Muscle layer of duodenum (tissue), 2 donors: ENCODE results near the gene TALDO1.

ENCODE experiments used
- H3K27ac ChIP-seq: one replicate; pipeline ENCODE4 v1.7.0; 2013; ENCODE audit warnings: mild to moderate bottlenecking, low read length
- H3K27me3 ChIP-seq: one replicate; pipeline ENCODE4 v1.7.0; 2013; ENCODE audit warnings: low read depth, mild to moderate bottlenecking, control low read depth, low read length
- H3K36me3 ChIP-seq, 2 donors: one replicate each; pipeline ENCODE4 v1.7.0; 2013; ENCODE audit warnings: low read length in 2 of 2, control low read depth in 1 of 2, mild to moderate bottlenecking in 1 of 2; ENCODE audit not compliant: insufficient read depth in 2 of 2, control insufficient read depth in 1 of 2
- H3K4me1 ChIP-seq, 2 donors: one replicate each; pipeline ENCODE4 v1.7.0; 2013; ENCODE audit warnings: low read length in 2 of 2, mild to moderate bottlenecking in 2 of 2, control low read depth in 1 of 2, moderate library complexity in 1 of 2; ENCODE audit not compliant: insufficient read depth in 2 of 2, control insufficient read depth in 1 of 2
- H3K4me3 ChIP-seq, 2 donors: one replicate each; pipeline ENCODE4 v1.7.0; 2013; ENCODE audit warnings: low read length in 2 of 2, low read depth in 1 of 2, mild to moderate bottlenecking in 1 of 2
- H3K9me3 ChIP-seq, 2 donors: one replicate each; pipeline ENCODE4 v1.7.0; 2013; ENCODE audit warnings: low read length in 2 of 2, control low read depth in 1 of 2, mild to moderate bottlenecking in 1 of 2; ENCODE audit not compliant: control insufficient read depth in 1 of 2
- donor health status: healthy.

The TALDO1 gene

GRCh38 chr11:764322-765024, 17.2 kb downstream of the TALDO1 start:
- peaks cover 0 to 5% of the 10 kb centered on the region in 2 donors for H3K4me1 ChIP-seq
- H3K4me3 ChIP-seq: no peak overlapping the region
- no peaks in the 10 kb centered on the region for H3K27me3 ChIP-seq
- no peaks in the 10 kb centered on the region for H3K9me3 ChIP-seq
- H3K27ac ChIP-seq: no peak overlapping the region
- H3K36me3 ChIP-seq: peaks cover 34 to 65% of the 10 kb centered on the region in 2 donors

- H3K27me3 ChIP-seq: no peaks in the 10 kb centered on the region
- H3K27ac ChIP-seq: no peak overlapping the region
- H3K4me1 ChIP-seq: peaks cover 0 to 5% of the 10 kb centered on the region in 2 donors
- no peak overlapping the region for H3K4me3 ChIP-seq
- H3K9me3 ChIP-seq: no peaks in the 10 kb centered on the region
- H3K36me3 ChIP-seq: peaks cover 37 to 63% of the 10 kb centered on the region in 2 donors
Measured at GRCh38 chr11:765025-765801, 17.9 kb downstream of the TALDO1 start.

GRCh38 chr11:765802-766091, 18.5 kb downstream of the TALDO1 start:
- H3K36me3 ChIP-seq: peaks cover 40 to 63% of the 10 kb centered on the region in 2 donors
- no peaks in the 10 kb centered on the region for H3K27me3 ChIP-seq
- H3K27ac ChIP-seq: no peak overlapping the region
- H3K4me1 ChIP-seq: peaks cover 0 to 5% of the 10 kb centered on the region in 2 donors
- H3K4me3 ChIP-seq: no peak overlapping the region
- H3K9me3 ChIP-seq: no peaks in the 10 kb centered on the region

GRCh38 chr11:766106-766935, 19.1 kb downstream of the TALDO1 start:
- H3K9me3 ChIP-seq: no peaks in the 10 kb centered on the region
- no peak overlapping the region for H3K4me3 ChIP-seq
- no peak overlapping the region for H3K27ac ChIP-seq
- peaks cover 41 to 68% of the 10 kb centered on the region in 2 donors for H3K36me3 ChIP-seq
- H3K27me3 ChIP-seq: no peaks in the 10 kb centered on the region
- peaks cover 0 to 5% of the 10 kb centered on the region in 2 donors for H3K4me1 ChIP-seq

GRCh38 chr11:766936-767210, 19.6 kb downstream of the TALDO1 start:
- Histone ChIP-seq H3K27me3 (no peaks in the 10 kb centered on the region), H3K27ac (no peak overlapping the region), H3K36me3 (peaks cover 37 to 73% of the 10 kb centered on the region in 2 donors), H3K4me3 (no peak overlapping the region), H3K4me1 (peaks cover 0 to 5% of the 10 kb centered on the region in 2 donors), H3K9me3 (no peaks in the 10 kb centered on the region)

GRCh38 chr11:767238-767637, 20.0 kb downstream of the TALDO1 start:
- peaks cover 37 to 73% of the 10 kb centered on the region in 2 donors for H3K36me3 ChIP-seq
- peaks cover 0 to 4% of the 10 kb centered on the region in 2 donors for H3K4me1 ChIP-seq
- no peak overlapping the region for H3K27ac ChIP-seq
- H3K4me3 ChIP-seq: no peak overlapping the region
- H3K27me3 ChIP-seq: no peaks in the 10 kb centered on the region
- no peaks in the 10 kb centered on the region for H3K9me3 ChIP-seq

GRCh38 chr11:769887-770641, 22.8 kb downstream of the TALDO1 start:
- Histone ChIP-seq H3K27ac (no peak overlapping the region), H3K4me1 (peaks cover 0 to 20% of the 10 kb centered on the region in 2 donors), H3K4me3 (no peak overlapping the region), H3K9me3 (no peaks in the 10 kb centered on the region), H3K36me3 (peaks cover 23 to 61% of the 10 kb centered on the region in 2 donors), H3K27me3 (no peaks in the 10 kb centered on the region)

GRCh38 chr11:770642-771616, 23.7 kb downstream of the TALDO1 start:
- Histone ChIP-seq H3K27ac (no peak overlapping the region), H3K27me3 (no peaks in the 10 kb centered on the region), H3K9me3 (no peaks in the 10 kb centered on the region), H3K36me3 (peaks cover 23 to 54% of the 10 kb centered on the region in 2 donors), H3K4me3 (no peak overlapping the region), H3K4me1 (peaks cover 4 to 28% of the 10 kb centered on the region in 2 donors)

- H3K4me1 ChIP-seq: peaks cover 4 to 36% of the 10 kb centered on the region in 2 donors
- H3K4me3 ChIP-seq: no peak overlapping the region
- no peaks in the 10 kb centered on the region for H3K9me3 ChIP-seq
- peaks cover 15 to 46% of the 10 kb centered on the region in 2 donors for H3K36me3 ChIP-seq
- no peaks in the 10 kb centered on the region for H3K27me3 ChIP-seq
- H3K27ac ChIP-seq: no peak overlapping the region
Measured at GRCh38 chr11:771617-772204, 24.4 kb downstream of the TALDO1 start.
